ENCODE data around the gene RNF113B.

The RNF113B gene

GRCh38 chr13:98176777-98177608 is at the start of gene RNF113B:
Gene RNF113B (minus strand): TSS chr13:98177269. CDS start chr13:98177236, 33 bp downstream.
- DNase-seq: no peak

- DNase-seq: no peak
Observed at GRCh38 chr13:98226496-98226895, 49.4 kb upstream of the RNF113B start.

- DNase-seq: no peak
Observed at GRCh38 chr13:98225036-98225940, 48.2 kb upstream of the RNF113B start.

GRCh38 chr13:98224557-98224956 is 47.5 kb upstream of the RNF113B start:
- no peak for DNase-seq

GRCh38 chr13:98223741-98224140 is 46.7 kb upstream of the RNF113B start:
- DNase-seq: no peak

- no peak for DNase-seq
Observed at GRCh38 chr13:98222816-98223215, 45.7 kb upstream of the RNF113B start.

- DNase-seq: no peak
Observed at GRCh38 chr13:98222081-98222554, 45.0 kb upstream of the RNF113B start.

GRCh38 chr13:98221234-98221633 is 44.2 kb upstream of the RNF113B start:
- DNase-seq: no peak

GRCh38 chr13:98220271-98220791 is 43.3 kb upstream of the RNF113B start:
- DNase-seq: no peak

GRCh38 chr13:98219685-98220084 is 42.6 kb upstream of the RNF113B start:
- DNase-seq: no peak

GRCh38 chr13:98217597-98217996 is 40.5 kb upstream of the RNF113B start:
- DNase-seq: no peak

GRCh38 chr13:98216711-98217285 is 39.7 kb upstream of the RNF113B start:
- DNase-seq: no peak

- no peak for DNase-seq
Observed at GRCh38 chr13:98216135-98216565, 39.1 kb upstream of the RNF113B start.

GRCh38 chr13:98215508-98215907 is 38.4 kb upstream of the RNF113B start:
- no peak for DNase-seq

GRCh38 chr13:98214707-98215106 is 37.6 kb upstream of the RNF113B start:
- DNase-seq: no peak

- DNase-seq: no peak
Observed at GRCh38 chr13:98214008-98214643, 37.1 kb upstream of the RNF113B start.

- no peak for DNase-seq
Observed at GRCh38 chr13:98213354-98213753, 36.3 kb upstream of the RNF113B start.

GRCh38 chr13:98212763-98213162 is 35.7 kb upstream of the RNF113B start:
- DNase-seq: no peak

GRCh38 chr13:98208606-98209005 is 31.5 kb upstream of the RNF113B start:
- no peak for DNase-seq

GRCh38 chr13:98207416-98207815 is 30.3 kb upstream of the RNF113B start:
- no peak for DNase-seq

- no peak for DNase-seq
Observed at GRCh38 chr13:98206946-98207345, 29.9 kb upstream of the RNF113B start.

GRCh38 chr13:98204546-98204945 is 27.5 kb upstream of the RNF113B start:
- no peak for DNase-seq
